Fibroblast of skin of right quadriceps (primary cell): ENCODE results near the gene TPM1.

Experiments
- DNase-seq: peaks from one replicate; pipeline ENCODE4 v3.0.0-alpha.2; 2013

The TPM1 gene

GRCh38 chr15:63057468-63058345 lies 15.2 kb downstream of the TPM1 start:
- DNase-seq = no peak

DNA sequence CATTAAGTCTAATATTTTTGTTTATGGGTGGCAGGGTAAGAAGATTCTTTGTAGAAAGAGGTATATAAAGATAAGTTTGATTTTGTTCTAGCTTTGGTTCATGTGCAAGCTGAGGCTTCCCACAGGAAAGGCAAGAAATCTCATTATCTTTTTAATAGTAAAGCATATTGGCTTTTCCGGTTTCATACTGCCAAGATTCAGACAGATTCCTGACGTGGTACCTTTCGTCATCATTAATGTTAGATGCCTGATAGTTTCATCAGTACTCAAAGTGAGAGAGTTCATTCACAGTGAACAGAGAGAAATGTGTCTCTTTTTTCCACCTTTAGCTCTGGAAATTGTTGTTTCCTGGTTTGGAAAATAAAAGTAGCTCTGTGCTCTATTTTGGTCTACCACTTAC lies 16.5 kb downstream of the TPM1 start:
- DNase-seq = no peak

DNA sequence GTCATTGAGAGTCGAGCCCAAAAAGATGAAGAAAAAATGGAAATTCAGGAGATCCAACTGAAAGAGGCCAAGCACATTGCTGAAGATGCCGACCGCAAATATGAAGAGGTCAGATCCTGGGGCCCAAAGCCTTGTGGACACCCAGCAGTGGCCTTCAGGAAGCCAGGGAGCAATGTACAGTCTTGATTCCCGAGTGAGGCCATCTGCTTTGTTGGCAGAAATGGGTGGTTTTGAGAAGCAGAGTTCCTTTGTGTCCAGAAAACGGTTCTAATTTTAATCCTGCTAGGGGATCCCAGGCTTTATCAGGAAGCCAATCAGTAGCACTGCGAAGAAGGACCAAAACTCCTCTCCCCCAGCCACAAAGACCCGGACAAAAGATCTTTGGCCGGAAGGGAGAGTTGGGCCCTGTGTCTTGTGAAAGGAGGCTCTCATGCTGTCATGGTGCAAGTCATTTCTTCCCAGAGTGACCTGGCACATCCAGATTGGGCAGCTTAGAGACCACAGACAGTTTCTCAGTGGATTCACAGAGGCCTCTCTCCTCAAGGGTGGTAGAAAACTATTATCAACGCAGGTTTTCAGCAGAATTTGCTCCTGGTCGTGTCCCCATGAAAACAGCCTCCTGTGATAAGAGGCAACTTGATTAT lies 17.1 kb downstream of the TPM1 start:
- DNase-seq = no peak

DNA sequence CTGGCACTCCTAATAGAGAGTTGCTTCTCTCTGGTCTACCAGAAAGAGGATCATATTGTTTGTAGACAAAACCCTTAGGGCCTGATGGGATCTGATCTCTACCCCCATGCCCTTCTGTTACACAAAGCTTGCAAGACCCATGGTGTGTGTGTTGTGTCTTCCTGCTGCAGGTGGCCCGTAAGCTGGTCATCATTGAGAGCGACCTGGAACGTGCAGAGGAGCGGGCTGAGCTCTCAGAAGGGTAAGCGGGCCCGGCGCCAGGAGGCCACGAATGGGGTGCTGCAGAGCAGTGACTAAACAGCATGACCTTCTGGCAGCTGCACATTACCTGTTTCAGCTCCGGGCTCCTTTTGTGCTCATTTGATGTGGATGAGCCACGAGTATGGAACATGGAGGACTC lies 18.2 kb downstream of the TPM1 start:
- no peak for DNase-seq

DNA sequence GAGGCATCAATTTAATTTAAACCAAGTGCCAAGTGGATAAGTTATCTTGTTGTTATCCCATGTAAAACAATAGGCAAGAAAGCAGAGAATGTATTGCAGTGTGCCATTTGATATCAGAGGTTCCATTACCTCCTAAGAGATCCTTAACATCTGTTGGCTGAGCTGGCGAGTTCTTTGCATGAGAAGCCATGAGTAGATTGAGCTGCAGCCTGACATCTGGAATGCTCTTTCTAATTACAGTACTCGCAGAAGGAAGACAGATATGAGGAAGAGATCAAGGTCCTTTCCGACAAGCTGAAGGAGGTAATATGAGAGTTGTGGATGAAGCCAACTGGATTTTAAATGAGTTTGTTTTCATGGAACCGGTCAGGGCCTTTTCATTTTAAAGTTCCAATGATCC lies 19.4 kb downstream of the TPM1 start:
- DNase-seq = no peak

- DNase-seq = no peak
These were observed 20.7 kb downstream of the TPM1 start for GRCh38 chr15:63063164-63063756.

GRCh38 chr15:63063877-63064409 lies 21.4 kb downstream of the TPM1 start:
- no peak for DNase-seq

GRCh38 chr15:63065262-63066221 lies 23.0 kb downstream of the TPM1 start:
- no peak for DNase-seq

DNA sequence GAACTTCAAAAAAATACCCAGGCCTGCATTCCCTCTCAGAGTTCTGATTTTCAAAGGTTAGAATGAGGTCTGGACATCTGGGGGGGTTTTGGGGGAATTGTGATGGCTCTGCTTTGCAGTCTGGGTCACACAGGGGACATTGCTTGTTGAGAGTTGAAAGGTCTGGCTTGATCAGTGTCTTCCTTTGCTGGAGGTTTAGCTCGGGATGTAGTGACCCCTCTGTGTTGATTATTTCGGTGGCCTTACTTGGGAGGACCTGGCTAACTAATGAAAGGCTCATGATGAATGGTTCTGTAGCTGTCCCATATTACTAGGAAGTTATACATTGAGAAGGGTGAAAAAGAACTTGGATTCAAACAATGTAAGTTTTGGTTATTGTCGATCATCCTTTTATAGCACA lies 23.7 kb downstream of the TPM1 start:
- no peak for DNase-seq

- no peak for DNase-seq
These were observed 24.8 kb downstream of the TPM1 start for GRCh38 chr15:63067306-63067705.

DNA sequence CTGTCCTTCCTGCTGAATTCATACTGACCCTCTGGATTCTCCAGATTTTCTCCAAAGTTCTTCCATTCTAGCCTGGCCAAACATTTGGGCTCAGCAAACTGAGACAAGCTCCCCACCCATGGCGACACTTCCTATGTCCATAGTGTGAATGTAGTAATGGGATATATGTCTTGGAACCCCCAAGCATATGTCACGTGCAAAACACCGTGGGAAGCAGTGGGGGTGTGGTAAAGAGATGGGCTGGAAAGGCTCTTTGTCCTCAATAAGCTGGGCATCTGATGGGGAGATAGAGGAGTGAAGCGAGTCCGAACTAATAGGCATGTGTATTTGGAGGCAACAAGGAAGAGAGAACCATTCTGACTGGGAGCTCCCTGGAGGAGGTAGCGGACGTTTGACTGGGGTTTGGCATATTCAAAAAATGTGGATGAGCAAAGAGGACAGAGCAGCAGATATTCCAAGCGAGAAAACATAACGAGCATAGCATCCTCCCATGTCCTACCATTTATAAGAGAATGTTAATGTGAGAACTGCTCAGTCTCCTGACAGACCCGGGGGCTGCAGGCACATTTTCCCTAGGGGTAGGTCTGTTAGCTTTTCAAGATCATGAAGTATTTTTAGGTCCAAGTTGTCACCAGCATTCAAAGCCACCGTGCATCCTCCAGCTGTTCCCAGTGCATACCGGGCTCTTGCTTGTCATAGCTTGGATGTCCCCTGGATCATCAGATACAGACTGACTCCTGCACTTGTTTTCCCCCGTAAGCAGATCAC lies 25.6 kb downstream of the TPM1 start:
- no peak for DNase-seq

GRCh38 chr15:63069616-63070090 lies 27.1 kb downstream of the TPM1 start:
- DNase-seq = no peak

- DNase-seq = no peak
These were observed 28.2 kb downstream of the TPM1 start for GRCh38 chr15:63070681-63071129.

DNA sequence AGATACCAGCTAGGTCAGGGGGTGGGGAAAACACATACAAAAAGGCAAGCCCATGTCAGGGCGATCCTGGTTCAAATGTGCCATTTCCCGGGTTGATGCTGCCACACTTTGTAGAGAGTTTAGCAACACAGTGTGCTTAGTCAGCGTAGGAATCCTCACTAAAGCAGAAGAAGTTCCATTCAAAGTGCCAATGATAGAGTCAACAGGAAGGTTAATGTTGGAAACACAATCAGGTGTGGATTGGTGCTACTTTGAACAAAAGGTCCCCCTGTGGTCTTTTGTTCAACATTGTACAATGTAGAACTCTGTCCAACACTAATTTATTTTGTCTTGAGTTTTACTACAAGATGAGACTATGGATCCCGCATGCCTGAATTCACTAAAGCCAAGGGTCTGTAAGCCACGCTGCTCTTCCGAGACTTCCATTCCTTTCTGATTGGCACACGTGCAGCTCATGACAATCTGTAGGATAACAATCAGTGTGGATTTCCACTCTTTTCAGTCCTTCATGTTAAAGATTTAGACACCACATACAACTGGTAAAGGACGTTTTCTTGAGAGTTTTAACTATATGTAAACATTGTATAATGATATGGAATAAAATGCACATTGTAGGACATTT lies 28.9 kb downstream of the TPM1 start:
- no peak for DNase-seq

- no peak for DNase-seq
These were observed 29.6 kb downstream of the TPM1 start for GRCh38 chr15:63072023-63072650.

- no peak for DNase-seq
These were observed 30.3 kb downstream of the TPM1 start for GRCh38 chr15:63072809-63073277.

DNA sequence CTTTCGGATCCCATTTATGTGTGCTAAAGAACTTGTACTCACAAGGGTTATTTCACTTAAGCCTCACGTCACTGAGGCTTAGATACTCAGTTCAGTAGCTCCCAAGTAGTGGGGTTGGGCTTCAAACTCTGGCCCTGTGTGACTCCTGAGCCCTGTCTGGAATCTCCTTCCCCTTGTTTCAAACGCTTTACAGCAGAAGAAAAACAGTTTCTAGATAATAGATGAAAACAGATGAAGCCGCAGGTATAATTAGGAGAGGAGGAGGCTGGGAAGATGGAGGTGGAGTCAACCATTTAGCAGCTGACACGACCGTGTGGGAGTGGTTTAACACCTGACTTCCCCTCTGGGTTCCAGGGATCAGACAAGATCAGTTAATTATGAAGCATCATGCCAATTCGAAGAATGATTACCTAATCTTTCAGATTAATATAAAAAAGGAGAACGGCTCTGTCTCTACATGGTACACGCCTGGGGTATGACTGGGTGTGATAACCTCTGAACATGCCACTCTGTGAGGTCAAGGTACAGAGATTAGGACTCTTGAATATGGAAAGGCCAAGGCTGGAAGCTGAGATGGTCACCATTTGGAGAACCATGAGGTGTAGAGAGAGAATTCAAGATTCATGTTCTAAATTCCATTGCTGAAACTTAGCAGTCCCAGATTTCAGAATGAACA lies 31.1 kb downstream of the TPM1 start:
- no peak for DNase-seq

DNA sequence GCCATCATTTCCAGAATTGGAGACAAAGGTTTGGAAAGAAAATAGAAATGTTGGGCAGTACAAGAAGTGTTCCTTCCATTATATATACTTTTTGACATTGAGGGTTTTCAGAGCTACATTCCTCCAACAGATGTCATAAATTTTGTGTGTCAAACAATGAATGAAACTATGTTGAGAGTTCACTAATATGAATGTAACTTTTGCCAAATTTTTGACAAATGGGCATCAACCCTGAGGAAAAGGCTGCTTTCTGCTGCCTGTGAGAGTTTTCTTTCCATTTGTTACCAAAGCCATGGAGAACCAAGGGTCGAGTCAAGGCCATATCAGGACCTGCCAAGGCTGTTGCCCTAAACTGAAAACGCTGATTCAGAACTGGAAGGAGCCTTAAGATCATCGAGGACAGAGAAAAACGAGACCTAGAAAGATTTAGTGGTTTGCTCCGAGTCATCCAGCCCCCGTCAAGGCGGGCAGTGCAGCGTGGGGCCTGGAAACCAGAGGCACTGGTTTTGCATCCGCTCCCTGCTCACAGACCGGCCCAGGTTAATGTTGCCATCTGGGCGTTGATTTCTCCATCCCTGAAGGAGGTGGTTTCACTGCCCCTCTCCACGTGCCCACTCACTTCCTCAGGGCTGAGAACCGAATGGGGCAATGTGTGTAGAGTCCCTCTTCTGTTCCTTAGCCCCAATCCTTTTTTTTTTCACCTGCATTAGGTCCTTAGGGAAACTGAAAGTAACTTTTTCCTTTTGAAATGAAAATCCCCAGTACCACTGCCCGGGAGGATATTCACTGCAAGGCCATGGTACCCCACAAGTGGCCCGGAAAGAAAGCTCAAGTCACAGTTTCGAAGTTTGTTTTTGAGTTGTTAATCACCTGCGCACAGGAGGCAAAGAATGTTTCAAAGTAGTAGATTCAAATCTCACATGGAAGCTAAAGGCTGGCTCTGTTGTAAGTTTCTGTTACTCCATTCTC lies 32.8 kb downstream of the TPM1 start:
- DNase-seq = peak; percentile 57
